ENCODE data around the gene ZNF558. TPM values are rescaled to one million over a fixed set of nuclear protein-coding genes. Genes with fewer than 3 reads are reported as not detected.
"Not testable (repeated sequence)": the region's sequence is repeated elsewhere in the genome, so short reads cannot be mapped to it uniquely, and the experiment has no call there.

The ZNF558 gene
- total RNA-seq, 1 experiment from 2014 or later, result 36.5 TPM

GRCh38 chr19:8769265-8769664 lies 62.8 kb downstream of the ZNF558 start:
- H3F3A ChIP-seq (ENCODE audit: low read length, unreplicated experiment); H3K4me2 ChIP-seq (ENCODE audit: low read length); H3K4me1 ChIP-seq (ENCODE audit: insufficient read depth, low read length); ATAC-seq; DNase-seq; intact Hi-C loops (cut with micrococcal nuclease); CTCF ChIA-PET; H4K20me1 ChIP-seq (ENCODE audit: low read length); BruUV-seq (replicated peaks); H3K9ac ChIP-seq (ENCODE audit: low read length); H3K27me3 ChIP-seq (ENCODE audit: low read length); H3K9me2 ChIP-seq (replicated peaks; ENCODE audit: low read length); H3K79me2 ChIP-seq (ENCODE audit: low read length); H3K9me3 ChIP-seq (ENCODE audit: low read length); H3K27ac ChIP-seq (ENCODE audit: low read length); H3K36me3 ChIP-seq (ENCODE audit: low read depth, low read length); H2AFZ ChIP-seq (ENCODE audit: low read length); POLR2A ChIA-PET (ENCODE audit: unreplicated experiment); H3K4me3 ChIP-seq (ENCODE audit: low read length): not testable (repeated sequence)

GRCh38 chr19:8767257-8767656 lies 64.8 kb downstream of the ZNF558 start:
- H3K4me1 ChIP-seq (ENCODE audit: insufficient read depth, low read length); BruUV-seq (replicated peaks); POLR2A ChIA-PET (ENCODE audit: unreplicated experiment); H3K9me2 ChIP-seq (replicated peaks; ENCODE audit: low read length); H4K20me1 ChIP-seq (ENCODE audit: low read length); H3K4me2 ChIP-seq (ENCODE audit: low read length); H3K9ac ChIP-seq (ENCODE audit: low read length); H3K79me2 ChIP-seq (ENCODE audit: low read length); CTCF ChIA-PET; H3F3A ChIP-seq (ENCODE audit: low read length, unreplicated experiment); H3K36me3 ChIP-seq (ENCODE audit: low read depth, low read length); DNase-seq; ATAC-seq; H3K9me3 ChIP-seq (ENCODE audit: low read length); H3K27me3 ChIP-seq (ENCODE audit: low read length); intact Hi-C loops (cut with micrococcal nuclease); H3K27ac ChIP-seq (ENCODE audit: low read length); H2AFZ ChIP-seq (ENCODE audit: low read length); H3K4me3 ChIP-seq (ENCODE audit: low read length): not testable (repeated sequence)

Other genes with a start within 250 kb of the ZNF558 start
- 1.2 TPM in 1 of 2 replicates, not detected in the other for gene ADAMTS10, start 221.6 kb downstream of the ZNF558 start, total RNA-seq (2014; rRNA removed)
- not detected in 2 replicates for gene NFILZ, start 201.7 kb downstream of the ZNF558 start, total RNA-seq (2014; rRNA removed)
- not detected in 2 replicates for gene ACTL9, start 133.5 kb downstream of the ZNF558 start, total RNA-seq (2014; rRNA removed)
- not detected in 2 replicates for gene OR2Z1, start 110.7 kb downstream of the ZNF558 start, total RNA-seq (2014; rRNA removed)
- gene MBD3L1, start 73 bp upstream of the ZNF558 start, total RNA-seq (2014; rRNA removed), result not detected in 2 replicates
- 0.15 and 0.52 TPM in 2 replicates for gene MUC16, start 178.1 kb upstream of the ZNF558 start, total RNA-seq (2014; rRNA removed)